GM23338 (cell line): Measurements from ENCODE around the gene MTRFR. TPM values are rescaled to one million over a fixed set of nuclear protein-coding genes. Genes with fewer than 3 reads are reported as not detected.
A peak's percentile ranks its signal among the peaks of the same experiment; 100 is the strongest.

Experiments
- ATAC-seq: fragments of 200-7000 bp; cut with Tn5 transposase; 3 replicates; pipeline ENCODE4 v1.9.1; 2020
- DNase-seq: peaks from one replicate; pipeline ENCODE4 v3.0.0-alpha.2; 2015; ENCODE audit warnings: low spot score
- H2AFZ ChIP-seq: fragments of 200-600 bp; sonication (generic); 2 replicates; pipeline ENCODE4 v1.8.0; 2016; ENCODE audit warnings: antibody characterized with exemption, mild to moderate bottlenecking, moderate library complexity
- H3F3A ChIP-seq: fragments of 200-600 bp; sonication (generic); replicated peaks from 2 replicates; pipeline ENCODE4 v1.8.0; 2017; ENCODE audit warnings: antibody characterized with exemption, mixed run types, low read depth
- H3K27ac ChIP-seq: fragments of 200-600 bp; sonication (generic); 2 replicates; pipeline ENCODE4 v1.6.1; 2016; ENCODE audit warnings: low read depth
- H3K27me3 ChIP-seq: fragments of 200-600 bp; sonication (generic); 2 replicates; pipeline ENCODE4 v1.8.0; 2016; ENCODE audit warnings: mild to moderate bottlenecking, mixed run types, moderate library complexity; ENCODE audit not compliant: insufficient read depth
- H3K36me3 ChIP-seq: fragments of 200-600 bp; sonication (generic); 2 replicates; pipeline ENCODE4 v1.8.0; 2016; ENCODE audit warnings: mild to moderate bottlenecking; ENCODE audit not compliant: insufficient read depth
- H3K4me1 ChIP-seq: fragments of 200-600 bp; sonication (generic); 2 replicates; pipeline ENCODE4 v1.8.0; 2016; ENCODE audit warnings: mild to moderate bottlenecking, moderate library complexity; ENCODE audit not compliant: insufficient read depth
- H3K4me2 ChIP-seq: fragments of 200-600 bp; sonication (generic); 2 replicates; pipeline ENCODE4 v1.7.1; 2017; ENCODE audit warnings: mixed run types
- H3K4me3 ChIP-seq: fragments of 200-600 bp; sonication (generic); 2 replicates; pipeline ENCODE4 v1.6.1; 2016; ENCODE audit warnings: mixed run types
- H3K79me2 ChIP-seq: fragments of 200-600 bp; sonication (generic); replicated peaks from 2 replicates; pipeline ENCODE4 v1.8.0; 2017; ENCODE audit warnings: mild to moderate bottlenecking; ENCODE audit not compliant: insufficient read depth
- H3K9me2 ChIP-seq: fragments of 200-600 bp; sonication (generic); 2 replicates; pipeline ENCODE4 v1.8.0; 2017; ENCODE audit not compliant: insufficient read depth
- H4K20me1 ChIP-seq: fragments of 200-600 bp; sonication (generic); replicated peaks from 2 replicates; pipeline ENCODE4 v1.8.0; 2017; ENCODE audit warnings: mild to moderate bottlenecking; ENCODE audit not compliant: insufficient read depth
- H3K27ac Mint-ChIP-seq: 2 replicates; pipeline ENCODE4 v1.8.0; 2020; ENCODE audit warnings: inconsistent platforms, mild to moderate bottlenecking, moderate library complexity, mixed read lengths
- H3K27me3 Mint-ChIP-seq: 3 replicates; pipeline ENCODE4 v1.8.0; 2022; ENCODE audit warnings: low read depth, mild to moderate bottlenecking, moderate library complexity, mixed read lengths, inconsistent platforms; ENCODE audit not compliant: insufficient read depth, poor library complexity
- H3K36me3 Mint-ChIP-seq: 3 replicates; pipeline ENCODE4 v1.8.0; 2021; ENCODE audit warnings: low read depth, mild to moderate bottlenecking, inconsistent platforms, moderate library complexity, mixed read lengths
- H3K4me1 Mint-ChIP-seq: 3 replicates; pipeline ENCODE4 v1.8.0; 2020; ENCODE audit warnings: mild to moderate bottlenecking, inconsistent platforms, mixed read lengths
- H3K4me3 Mint-ChIP-seq: 3 replicates; pipeline ENCODE4 v1.8.0; 2021; ENCODE audit warnings: moderate library complexity, mild to moderate bottlenecking, inconsistent platforms, mixed read lengths
- H3K9me3 Mint-ChIP-seq: 3 replicates; pipeline ENCODE4 v1.8.0; 2020; ENCODE audit warnings: moderate library complexity, mild to moderate bottlenecking, inconsistent platforms, mixed read lengths
- EZH2 ChIP-seq: fragments of 200-600 bp; sonication (generic); IDR thresholded peaks from one replicate; pipeline ENCODE4 v1.8.0; 2017; ENCODE audit warnings: antibody characterized with exemption, mild to moderate bottlenecking, low read depth; ENCODE audit not compliant: unreplicated experiment
- EZH2phosphoT487 ChIP-seq: fragments of 200-600 bp; sonication (generic); IDR thresholded peaks from one replicate; pipeline ENCODE4 v1.8.1; 2018; ENCODE audit warnings: antibody characterized with exemption; ENCODE audit not compliant: unreplicated experiment
- JUNB ChIP-seq: IDR thresholded peaks from one replicate; pipeline ENCODE4 v1.6.1; 2016; ENCODE audit warnings: antibody characterized with exemption; ENCODE audit not compliant: unreplicated experiment
- ZNF114 ChIP-seq: fragments of 250-450 bp; sonication (Bioruptor Pico); IDR thresholded peaks from 2 replicates; pipeline ENCODE4 v1.5.0; 2020; ENCODE audit warnings: mild to moderate bottlenecking, moderate library complexity
- ZNF331 ChIP-seq: fragments of 250-450 bp; sonication (Bioruptor Pico); IDR thresholded peaks from 2 replicates; pipeline ENCODE4 v1.5.0; 2020; ENCODE audit warnings: low read depth, mild to moderate bottlenecking, moderate library complexity
- polyA plus RNA-seq: library from polyadenylated mRNA; unstranded; fragments of >200 nt; fragmentation: Nextera tagmentation; extraction: Ambion mirVana; gene quantifications from 2 replicates; pipeline ENCODE4 v1.2.1, GENCODE V29; 2016
- total RNA-seq: library from RNA; depleted of rRNA; stranded (reverse); fragments of >200 nt; shearing (Covaris generic); gene quantifications from 2 replicates; pipeline ENCODE4 v1.2.3, GENCODE V29; 2014
- TF ChIP-seq, protein P1 (sequence below): IDR thresholded peaks from one replicate; pipeline ENCODE4 v1.6.1; 2018; ENCODE audit warnings: antibody characterized with exemption; ENCODE audit not compliant: unreplicated experiment

The MTRFR gene
- total and polyA plus RNA-seq, 2 experiments from 2014 or later, result 14.8 to 38.4 TPM

GRCh38 chr12:123293178-123293760 is 60.0 kb downstream of the MTRFR start:
- H3K27ac Mint-ChIP-seq, result no peak overlapping the region
- Histone ChIP-seq H3K27me3 (no peaks in the 10 kb centered on the region), H3F3A (0 out of 2 replicates have a peak, but pooled peaks cover 17% of the 10 kb centered on the region), H3K9me2 (no peaks in the 10 kb centered on the region), H2AFZ (no peak overlapping the region), H3K4me1 (no peaks in the 10 kb centered on the region), H3K4me2 (no peak overlapping the region), H3K4me3 (no peak overlapping the region), H3K79me2 (no peaks in the 10 kb centered on the region), H4K20me1 (peaks cover 6% of the 10 kb centered on the region; the same call in 1 of the 2 replicates), H3K36me3 (peaks cover 50% of the 10 kb centered on the region), H3K27ac (no peak overlapping the region)
- H3K36me3 Mint-ChIP-seq, result peaks cover 46% of the 10 kb centered on the region
- no peaks in the 10 kb centered on the region for H3K9me3 Mint-ChIP-seq
- ATAC-seq, result no peak
- no peak for DNase-seq
- TF ChIP-seq JUNB (no peak), ZNF331 (CRISPR knock-in tag) (no peak)
- H3K4me1 Mint-ChIP-seq, result no peaks in the 10 kb centered on the region
- no peaks in the 10 kb centered on the region for H3K27me3 Mint-ChIP-seq
- H3K4me3 Mint-ChIP-seq, result no peak overlapping the region

DNA sequence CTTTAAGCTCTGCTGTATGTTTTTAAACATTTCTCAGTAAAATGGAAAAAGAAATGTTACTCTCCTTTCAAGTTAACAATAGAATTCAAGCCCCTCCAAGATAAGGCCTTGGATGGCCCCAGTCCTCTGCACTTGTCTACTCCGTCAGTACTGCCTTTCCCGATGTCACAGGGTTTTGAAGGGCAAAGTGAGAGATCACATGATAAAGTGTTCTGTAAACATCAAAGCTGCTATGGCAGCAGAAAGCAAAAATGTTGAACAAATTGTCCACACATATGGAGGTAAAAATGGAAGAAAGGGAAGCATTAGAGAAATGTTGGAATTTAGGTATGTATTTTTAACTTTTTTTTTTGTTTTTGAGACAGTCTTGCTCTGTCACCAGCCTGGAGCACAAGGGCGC is 71.9 kb downstream of the MTRFR start:
- H4K20me1 ChIP-seq, result peaks cover 6% of the 10 kb centered on the region; the same call in 1 of the 2 replicates
- peaks cover 3% of the 10 kb centered on the region for H3K79me2 ChIP-seq
- ATAC-seq (no peak), DNase-seq (no peak)
- no peak overlapping the region for H3K4me3 ChIP-seq
- no peak overlapping the region for H3K27ac Mint-ChIP-seq
- no peak overlapping the region for H3K4me2 ChIP-seq
- H3K27ac ChIP-seq, result 0 out of 2 replicates have a peak overlapping the region, but pooled peaks have one; percentile 1
- no peaks in the 10 kb centered on the region for H3K9me2 ChIP-seq
- H3K36me3 ChIP-seq, result peaks cover 85% of the 10 kb centered on the region
- H3K4me1 ChIP-seq, result no peaks in the 10 kb centered on the region
- no peaks in the 10 kb centered on the region for H3K9me3 Mint-ChIP-seq
- no peak for TF ChIP-seq JUNB
- TF ChIP-seq, protein P1, sequence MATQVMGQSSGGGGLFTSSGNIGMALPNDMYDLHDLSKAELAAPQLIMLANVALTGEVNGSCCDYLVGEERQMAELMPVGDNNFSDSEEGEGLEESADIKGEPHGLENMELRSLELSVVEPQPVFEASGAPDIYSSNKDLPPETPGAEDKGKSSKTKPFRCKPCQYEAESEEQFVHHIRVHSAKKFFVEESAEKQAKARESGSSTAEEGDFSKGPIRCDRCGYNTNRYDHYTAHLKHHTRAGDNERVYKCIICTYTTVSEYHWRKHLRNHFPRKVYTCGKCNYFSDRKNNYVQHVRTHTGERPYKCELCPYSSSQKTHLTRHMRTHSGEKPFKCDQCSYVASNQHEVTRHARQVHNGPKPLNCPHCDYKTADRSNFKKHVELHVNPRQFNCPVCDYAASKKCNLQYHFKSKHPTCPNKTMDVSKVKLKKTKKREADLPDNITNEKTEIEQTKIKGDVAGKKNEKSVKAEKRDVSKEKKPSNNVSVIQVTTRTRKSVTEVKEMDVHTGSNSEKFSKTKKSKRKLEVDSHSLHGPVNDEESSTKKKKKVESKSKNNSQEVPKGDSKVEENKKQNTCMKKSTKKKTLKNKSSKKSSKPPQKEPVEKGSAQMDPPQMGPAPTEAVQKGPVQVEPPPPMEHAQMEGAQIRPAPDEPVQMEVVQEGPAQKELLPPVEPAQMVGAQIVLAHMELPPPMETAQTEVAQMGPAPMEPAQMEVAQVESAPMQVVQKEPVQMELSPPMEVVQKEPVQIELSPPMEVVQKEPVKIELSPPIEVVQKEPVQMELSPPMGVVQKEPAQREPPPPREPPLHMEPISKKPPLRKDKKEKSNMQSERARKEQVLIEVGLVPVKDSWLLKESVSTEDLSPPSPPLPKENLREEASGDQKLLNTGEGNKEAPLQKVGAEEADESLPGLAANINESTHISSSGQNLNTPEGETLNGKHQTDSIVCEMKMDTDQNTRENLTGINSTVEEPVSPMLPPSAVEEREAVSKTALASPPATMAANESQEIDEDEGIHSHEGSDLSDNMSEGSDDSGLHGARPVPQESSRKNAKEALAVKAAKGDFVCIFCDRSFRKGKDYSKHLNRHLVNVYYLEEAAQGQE, result no peak
- TF ChIP-seq EZH2phosphoT487, result no peak
- no peak for TF ChIP-seq ZNF114 (CRISPR knock-in tag)
- no peak for TF ChIP-seq EZH2
- no peak for TF ChIP-seq ZNF331 (CRISPR knock-in tag)
- no peak overlapping the region for H3K4me3 Mint-ChIP-seq
- H3K4me1 Mint-ChIP-seq, result no peaks in the 10 kb centered on the region
- H3F3A ChIP-seq, result 0 out of 2 replicates have a peak, but pooled peaks cover 16% of the 10 kb centered on the region
- peaks cover 5% of the 10 kb centered on the region for H3K27me3 Mint-ChIP-seq
- H3K27me3 ChIP-seq, result no peaks in the 10 kb centered on the region
- H2AFZ ChIP-seq, result no peak overlapping the region
- H3K36me3 Mint-ChIP-seq, result peaks cover 91% of the 10 kb centered on the region
